ENCODE data around the gene AMPD3. TPM values are rescaled to one million over a fixed set of nuclear protein-coding genes. Genes with fewer than 3 reads are reported as not detected.
A peak's percentile ranks its signal among the peaks of the same experiment; 100 is the strongest.

Gene AMPD3
- total and polyA plus RNA-seq, 9 donors: 2.0 to 9.3 (median 6.8) TPM

DNA sequence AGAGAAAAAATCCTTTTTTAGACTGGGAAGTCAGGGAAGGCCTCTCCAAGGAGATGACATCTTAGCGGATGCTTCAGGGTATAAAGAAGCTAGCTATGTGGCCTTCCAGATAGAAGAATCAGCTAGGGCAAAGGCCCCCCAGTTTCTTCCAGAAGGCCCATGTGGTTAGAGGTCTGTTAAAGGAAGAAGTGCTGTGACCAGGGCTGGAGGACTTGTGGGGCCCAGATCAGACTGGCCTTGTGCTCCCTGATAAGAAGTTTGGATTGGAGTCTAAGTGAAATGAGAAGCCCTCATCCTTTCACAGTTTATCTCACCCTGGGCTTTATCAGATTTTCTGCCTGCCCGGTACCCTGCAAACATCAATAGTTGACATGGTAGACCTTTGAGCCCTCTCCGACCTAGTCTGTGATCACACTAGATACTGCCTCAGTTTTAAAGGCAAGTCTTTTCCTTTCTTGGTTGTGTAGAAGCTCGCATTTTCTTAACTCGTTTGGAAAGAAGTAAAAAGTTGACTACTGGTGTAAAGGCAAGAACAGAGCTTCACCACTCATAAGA is 7.8 kb downstream of the AMPD3 start:
- no peak for TF ChIP-seq POLR2A (IDR thresholded peaks at IDR 0.05)
- TF ChIP-seq EP300 (IDR thresholded peaks at IDR 0.05): no peak
- TF ChIP-seq, protein P1, sequence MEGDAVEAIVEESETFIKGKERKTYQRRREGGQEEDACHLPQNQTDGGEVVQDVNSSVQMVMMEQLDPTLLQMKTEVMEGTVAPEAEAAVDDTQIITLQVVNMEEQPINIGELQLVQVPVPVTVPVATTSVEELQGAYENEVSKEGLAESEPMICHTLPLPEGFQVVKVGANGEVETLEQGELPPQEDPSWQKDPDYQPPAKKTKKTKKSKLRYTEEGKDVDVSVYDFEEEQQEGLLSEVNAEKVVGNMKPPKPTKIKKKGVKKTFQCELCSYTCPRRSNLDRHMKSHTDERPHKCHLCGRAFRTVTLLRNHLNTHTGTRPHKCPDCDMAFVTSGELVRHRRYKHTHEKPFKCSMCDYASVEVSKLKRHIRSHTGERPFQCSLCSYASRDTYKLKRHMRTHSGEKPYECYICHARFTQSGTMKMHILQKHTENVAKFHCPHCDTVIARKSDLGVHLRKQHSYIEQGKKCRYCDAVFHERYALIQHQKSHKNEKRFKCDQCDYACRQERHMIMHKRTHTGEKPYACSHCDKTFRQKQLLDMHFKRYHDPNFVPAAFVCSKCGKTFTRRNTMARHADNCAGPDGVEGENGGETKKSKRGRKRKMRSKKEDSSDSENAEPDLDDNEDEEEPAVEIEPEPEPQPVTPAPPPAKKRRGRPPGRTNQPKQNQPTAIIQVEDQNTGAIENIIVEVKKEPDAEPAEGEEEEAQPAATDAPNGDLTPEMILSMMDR (IDR thresholded peaks at IDR 0.05): no peak
- WGBS, 3 donors: 96 to 99% (median 96%) methylated on average over 5 of the region's 5 CpGs
- intact Hi-C loops (cut with DNase I): no loop called here

DNA sequence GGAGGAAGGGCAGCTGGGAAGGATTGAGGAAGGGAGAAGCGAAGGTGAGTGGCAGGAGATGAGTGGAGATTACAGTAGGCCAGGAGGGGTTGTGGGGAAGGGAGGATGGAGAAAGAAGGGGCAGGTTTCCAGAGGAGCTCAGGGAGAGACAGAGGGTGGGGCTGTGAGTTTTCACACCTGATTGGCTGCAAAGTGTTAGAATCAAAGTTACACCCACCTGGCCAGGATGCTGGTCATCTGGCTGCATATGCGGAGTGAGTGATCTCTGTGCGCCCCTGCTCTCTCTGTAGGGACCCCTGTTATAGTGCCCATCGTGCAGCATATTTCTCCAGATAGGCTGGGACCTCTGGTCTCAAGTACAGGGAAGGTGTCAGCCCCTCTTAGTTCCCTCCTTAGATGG is 18.3 kb downstream of the AMPD3 start:
- no peak for TF ChIP-seq EP300 (IDR thresholded peaks at IDR 0.05)
- TF ChIP-seq, protein P1 (IDR thresholded peaks at IDR 0.05): no peak
- no peak for TF ChIP-seq POLR2A (IDR thresholded peaks at IDR 0.05)
- DNase-seq: no peak
- H3K4me3 ChIP-seq: no peak overlapping the region
- no peaks in the 10 kb centered on the region for H3K4me1 ChIP-seq (ENCODE audit: insufficient read depth)
- intact Hi-C loops (cut with DNase I): no loop called here
- no peaks in the 10 kb centered on the region for H3K9me3 ChIP-seq
- WGBS, 3 donors: 86 to 90% (median 87%) methylated on average over 4 of the region's 4 CpGs
- H3K27me3 ChIP-seq: no peaks in the 10 kb centered on the region
- H3K27ac ChIP-seq: no peak overlapping the region
- H3K36me3 ChIP-seq: no peaks in the 10 kb centered on the region

More for the DNA sequence above, 7.8 kb downstream of the AMPD3 start:
- Histone ChIP-seq H3K27me3 (no peaks in the 10 kb centered on the region), H3K4me1 (ENCODE audit: insufficient read depth) (no peaks in the 10 kb centered on the region), H3K9me3 (no peaks in the 10 kb centered on the region), H3K36me3 (no peaks in the 10 kb centered on the region), H3K27ac (no peak overlapping the region), H3K4me3 (no peak overlapping the region)
- no peak for DNase-seq

DNA sequence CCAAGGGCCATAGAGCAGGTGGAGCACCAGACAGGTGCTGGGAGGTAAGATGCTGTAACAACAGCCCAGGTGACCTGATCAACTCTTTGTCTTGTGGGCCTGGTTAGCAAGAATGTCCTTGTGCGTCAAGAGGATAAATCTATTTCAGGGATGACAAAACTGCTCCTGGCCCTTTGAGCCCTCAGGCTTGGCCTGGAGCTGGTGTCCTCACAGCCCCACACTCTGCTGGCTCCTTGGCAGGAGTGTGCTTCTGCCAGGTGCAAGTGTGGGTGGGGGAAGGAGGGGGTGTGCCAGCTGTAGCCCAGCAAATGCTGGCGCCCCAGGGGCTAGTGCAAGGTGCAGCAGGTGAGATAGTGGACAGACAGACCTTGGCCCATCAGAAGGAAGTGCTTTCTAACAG is 19.5 kb downstream of the AMPD3 start:
- TF ChIP-seq POLR2A (IDR thresholded peaks at IDR 0.05) (no peak), EP300 (IDR thresholded peaks at IDR 0.05) (no peak)
- TF ChIP-seq, protein P1 (IDR thresholded peaks at IDR 0.05): no peak
- H3K27me3 ChIP-seq: no peaks in the 10 kb centered on the region
- H3K27ac ChIP-seq: no peak overlapping the region
- no peak overlapping the region for H3K4me3 ChIP-seq
- no peaks in the 10 kb centered on the region for H3K36me3 ChIP-seq
- intact Hi-C loops (cut with DNase I): no loop called here
- no peaks in the 10 kb centered on the region for H3K9me3 ChIP-seq
- 95 to 100% (median 95%) methylated on average over 2 of the region's 2 CpGs for WGBS, 3 donors
- H3K4me1 ChIP-seq (ENCODE audit: insufficient read depth): no peaks in the 10 kb centered on the region
- DNase-seq: peak in 1 of 5 donors; percentile 13

DNA sequence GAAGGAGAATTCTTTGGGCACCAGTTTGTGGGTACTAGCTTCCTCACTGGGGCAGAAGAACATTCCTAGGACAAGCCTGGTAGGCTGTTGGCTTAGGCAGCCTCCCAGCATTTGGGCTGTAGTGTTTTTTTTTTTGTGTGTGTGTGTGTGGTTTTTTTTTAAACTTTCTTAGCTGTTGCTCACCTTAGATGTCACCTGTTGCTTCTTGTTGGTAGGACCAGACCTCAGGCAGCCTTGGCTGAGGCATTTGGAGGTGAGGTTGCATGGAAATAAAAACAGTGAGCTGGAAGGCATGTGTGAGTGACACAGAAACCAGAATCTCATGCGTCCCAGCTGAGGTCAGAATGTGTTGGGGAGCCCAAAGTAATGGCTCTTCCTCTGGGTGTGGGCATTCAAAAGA is 21.3 kb downstream of the AMPD3 start:
- Histone ChIP-seq H3K27me3 (no peaks in the 10 kb centered on the region), H3K9me3 (no peaks in the 10 kb centered on the region), H3K4me3 (no peak overlapping the region), H3K4me1 (ENCODE audit: insufficient read depth) (no peaks in the 10 kb centered on the region), H3K36me3 (no peaks in the 10 kb centered on the region), H3K27ac (no peak overlapping the region)
- TF ChIP-seq, protein P1 (IDR thresholded peaks at IDR 0.05): no peak
- TF ChIP-seq POLR2A (IDR thresholded peaks at IDR 0.05) (no peak), EP300 (IDR thresholded peaks at IDR 0.05) (no peak)
- DNase-seq: no peak
- 79 to 92% (median 90%) methylated on average over 1 of the region's 1 CpG for WGBS, 3 donors
- intact Hi-C loops (cut with DNase I): no loop called here

All from ovary (tissue), 9 donors.